ENCODE data around the gene BOD1L1.
"Not testable (repeated sequence)": the region's sequence is repeated elsewhere in the genome, so short reads cannot be mapped to it uniquely, and the experiment has no call there.

Gene BOD1L1

GRCh38 chr4:13618212-13618806, 9.2 kb downstream of the BOD1L1 start:
- DNase-seq: no peak

GRCh38 chr4:13617801-13618200, 9.7 kb downstream of the BOD1L1 start:
- DNase-seq: no peak

- DNase-seq: no peak
These were observed 10.9 kb downstream of the BOD1L1 start for GRCh38 chr4:13616597-13616996.

- no peak for DNase-seq
These were observed 12.4 kb downstream of the BOD1L1 start for GRCh38 chr4:13615161-13615560.

GRCh38 chr4:13612569-13612968, 15.0 kb downstream of the BOD1L1 start:
- no peak for DNase-seq

- no peak for DNase-seq
These were observed 16.2 kb downstream of the BOD1L1 start for GRCh38 chr4:13611283-13611842.

DNA sequence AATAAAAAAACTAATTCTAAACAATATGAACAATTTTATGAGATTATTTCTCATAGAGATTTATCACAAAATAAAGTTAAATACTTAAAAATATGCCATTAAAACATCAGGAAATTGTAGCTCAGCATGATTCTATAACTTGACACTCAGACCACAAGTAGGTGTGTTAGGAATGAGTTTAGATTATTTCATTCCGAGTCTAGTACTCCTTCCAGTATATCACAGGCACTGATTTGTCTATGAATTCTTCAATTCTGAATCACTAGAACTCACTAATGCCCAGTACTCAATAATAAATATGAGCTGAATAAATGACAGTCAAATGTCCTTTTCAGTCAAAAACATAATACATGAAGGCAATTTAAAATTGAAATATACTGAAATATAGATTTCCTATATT, 22.2 kb downstream of the BOD1L1 start:
- DNase-seq: no peak

GRCh38 chr4:13601848-13602247, 25.7 kb downstream of the BOD1L1 start:
- DNase-seq: no peak

DNA sequence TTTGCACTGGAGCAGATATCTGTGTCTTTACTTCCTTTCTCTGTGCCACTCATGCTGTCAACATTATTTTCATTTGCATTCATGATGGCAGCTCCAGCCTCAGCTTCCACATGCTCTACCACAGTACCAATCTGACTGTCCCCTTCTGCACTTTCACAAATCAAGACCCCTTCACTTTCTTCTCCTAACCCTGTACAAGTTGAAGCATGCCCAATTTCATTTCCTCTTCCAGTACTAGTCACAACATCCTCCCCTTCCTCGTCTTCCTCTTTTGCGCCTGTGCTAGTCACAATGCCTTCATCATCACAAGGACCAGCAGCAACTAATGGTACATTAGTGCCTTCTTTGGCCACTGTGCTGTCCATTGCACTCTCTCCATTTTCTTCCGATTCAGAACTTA, 26.5 kb downstream of the BOD1L1 start:
- no peak for DNase-seq

- DNase-seq: no peak
These were observed 28.4 kb downstream of the BOD1L1 start for GRCh38 chr4:13599159-13599558.

- DNase-seq: no peak
These were observed 29.9 kb downstream of the BOD1L1 start for GRCh38 chr4:13597604-13598003.

GRCh38 chr4:13597141-13597540, 30.4 kb downstream of the BOD1L1 start:
- DNase-seq: no peak

DNA sequence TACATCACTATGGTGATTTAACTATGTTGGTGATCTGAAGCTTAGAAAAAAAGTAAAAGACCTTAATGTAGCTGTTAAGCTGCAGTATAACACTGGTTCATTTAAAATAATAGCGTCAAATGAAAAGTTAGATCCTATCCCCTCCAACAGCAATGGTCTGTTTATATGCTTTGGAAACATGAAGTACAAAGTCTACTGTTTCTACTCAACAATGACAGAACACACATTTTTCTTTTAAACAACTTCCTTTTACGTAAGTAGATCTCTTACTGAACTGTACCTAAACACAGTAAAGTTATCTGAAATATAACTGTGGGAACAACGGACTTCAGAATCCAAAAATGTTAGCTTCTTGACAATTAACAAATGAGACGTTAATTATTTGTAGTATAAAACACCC, 35.3 kb downstream of the BOD1L1 start:
- no peak for DNase-seq

GRCh38 chr4:13590766-13591165, 36.8 kb downstream of the BOD1L1 start:
- DNase-seq: no peak

DNA sequence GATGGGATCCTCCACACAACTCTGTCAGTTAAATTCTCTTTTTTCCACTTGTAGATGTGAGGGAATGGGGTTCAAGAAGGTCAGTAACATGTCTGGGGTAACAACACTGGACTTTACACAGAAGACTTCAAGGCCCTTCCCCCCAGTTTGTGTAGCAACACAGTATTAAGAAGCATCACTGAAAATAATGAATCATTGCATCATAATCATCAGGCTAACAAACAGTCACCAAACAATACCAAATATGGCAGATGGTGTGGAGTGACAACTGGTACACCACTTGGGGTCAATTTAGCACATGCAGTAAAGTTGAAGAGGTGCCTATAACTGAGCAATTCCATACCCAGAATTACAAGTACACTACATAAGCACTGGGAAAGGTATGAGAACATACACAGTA, 38.6 kb downstream of the BOD1L1 start:
- DNase-seq: no peak

DNA sequence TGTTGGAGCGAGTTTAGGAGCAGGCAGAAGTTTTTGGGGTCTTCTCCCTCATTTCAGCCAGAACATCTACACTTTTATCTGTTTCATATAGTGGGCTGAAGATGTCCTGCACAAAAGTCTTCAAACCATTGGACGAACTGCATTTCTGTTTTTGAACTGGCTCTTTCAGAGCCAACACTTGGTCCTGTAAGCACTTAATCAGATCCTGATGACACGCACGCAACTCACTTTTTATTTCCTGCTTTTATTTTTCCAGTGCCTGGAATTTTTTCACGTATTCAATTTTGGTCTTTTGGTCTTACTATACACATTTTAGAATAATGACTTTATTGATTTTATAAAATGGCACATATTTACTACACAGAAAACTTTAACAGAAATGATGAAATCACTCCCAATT, 43.0 kb downstream of the BOD1L1 start:
- DNase-seq: no peak

GRCh38 chr4:13580036-13580435, 47.5 kb downstream of the BOD1L1 start:
- DNase-seq: no peak

DNA sequence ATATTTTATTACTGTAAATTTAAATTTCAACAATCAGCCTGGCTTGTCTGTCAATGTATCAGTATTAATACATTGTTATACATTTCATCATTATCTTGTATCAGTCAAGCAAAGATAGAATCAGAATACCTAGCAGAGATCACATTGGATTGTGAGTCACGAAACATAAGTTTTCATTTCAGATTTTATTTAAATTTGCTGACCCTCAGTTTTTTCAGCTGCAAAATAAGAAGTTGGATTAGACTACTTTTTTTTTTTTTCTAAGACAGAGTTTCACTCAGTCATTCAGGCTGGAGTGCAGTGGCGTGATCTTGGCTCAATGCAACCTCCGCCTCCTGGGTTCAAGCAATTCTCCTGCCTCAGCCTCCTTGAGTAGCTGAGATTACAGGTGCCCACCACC, 49.9 kb downstream of the BOD1L1 start:
- DNase-seq: no peak

DNA sequence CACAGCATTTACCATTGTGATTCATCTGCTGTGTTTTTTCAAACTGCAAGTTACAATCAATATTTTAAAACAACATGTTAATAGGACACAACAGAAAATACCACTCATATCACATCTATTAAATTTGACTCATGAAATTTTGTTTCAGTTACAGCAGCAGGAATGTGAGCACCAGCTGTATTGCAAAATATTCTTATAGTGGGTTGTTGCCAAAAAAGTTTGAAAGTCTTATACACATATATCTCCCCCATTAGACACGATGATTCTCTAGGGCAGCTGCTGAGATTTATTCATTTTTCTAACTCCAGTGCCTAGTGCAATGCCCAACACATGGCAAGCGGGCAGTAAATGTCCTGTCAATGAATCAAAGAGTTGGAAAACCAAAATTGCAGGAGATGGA, 56.6 kb downstream of the BOD1L1 start:
- DNase-seq: no peak

DNA sequence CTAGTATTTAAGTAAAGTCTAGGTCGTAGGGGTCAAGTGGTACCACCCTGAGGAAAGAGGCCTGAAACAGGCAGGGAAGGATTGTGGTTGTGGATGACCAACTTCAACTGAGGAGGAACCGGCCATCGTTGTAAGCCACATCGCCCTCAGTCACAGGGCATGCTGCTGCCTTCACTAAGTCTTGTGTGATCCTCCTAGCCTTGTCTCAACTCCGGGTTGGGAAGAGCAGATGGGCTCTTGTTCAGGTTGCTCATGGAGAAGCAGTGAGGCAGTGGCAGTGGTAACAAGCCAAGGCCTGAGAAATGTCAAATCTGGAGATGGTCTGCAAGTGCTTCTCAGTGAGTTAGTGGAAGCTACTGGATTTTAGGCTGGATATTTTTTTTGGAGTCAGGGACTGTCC, 60.4 kb downstream of the BOD1L1 start:
- no peak for DNase-seq

DNA sequence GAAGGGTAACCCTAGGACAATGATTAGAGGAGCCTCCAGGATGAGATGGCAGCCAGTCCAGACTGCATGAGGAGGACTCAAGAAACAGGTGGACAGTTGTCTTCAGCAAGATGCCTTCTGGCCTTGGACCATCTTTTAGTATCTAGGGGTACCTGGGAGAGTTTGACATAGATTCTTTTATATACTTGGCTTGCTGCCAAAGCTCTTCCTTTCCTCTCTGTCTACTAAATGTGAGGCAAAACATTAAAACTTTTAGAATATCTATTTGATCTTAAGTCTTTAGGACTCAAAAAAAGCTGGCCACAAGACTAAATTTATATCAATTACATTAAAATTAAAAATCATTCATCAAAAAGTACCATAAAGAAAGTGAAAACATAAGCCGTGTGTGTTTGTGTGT, 64.6 kb downstream of the BOD1L1 start:
- no peak for DNase-seq

DNA sequence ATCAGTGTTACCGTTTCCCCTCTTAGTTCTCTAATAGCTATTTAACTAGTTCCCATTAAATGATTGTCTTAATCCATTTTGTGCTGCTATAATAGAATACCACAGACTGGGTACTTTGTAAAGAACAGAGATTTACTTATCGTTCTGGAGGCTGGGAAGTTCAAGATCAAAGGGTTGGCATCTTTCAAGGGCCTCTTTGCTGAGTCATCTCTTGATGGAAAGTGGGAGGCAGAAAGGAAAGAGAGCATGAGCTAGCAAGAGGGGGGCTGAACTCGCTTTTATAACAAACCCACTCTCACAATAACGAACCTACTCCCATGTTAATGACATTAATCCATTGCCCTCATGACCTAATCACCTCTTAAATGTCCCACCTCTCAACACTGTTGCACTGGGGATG, 65.9 kb downstream of the BOD1L1 start:
- no peak for DNase-seq

- DNase-seq: not testable (repeated sequence)
These were observed 67.4 kb downstream of the BOD1L1 start for GRCh38 chr4:13560111-13560510.

GRCh38 chr4:13559413-13559812, 68.1 kb downstream of the BOD1L1 start:
- no peak for DNase-seq

- DNase-seq: no peak
These were observed 68.6 kb downstream of the BOD1L1 start for GRCh38 chr4:13558881-13559280.

Measured in cortex of kidney (tissue), 1 donor.